Right cardiac atrium (tissue), 5 donors: ENCODE data around the gene DEFB113. TPM values are rescaled to one million over a fixed set of nuclear protein-coding genes. Genes with fewer than 3 reads are reported as not detected.
"Not testable (repeated sequence)": the region's sequence is repeated elsewhere in the genome, so short reads cannot be mapped to it uniquely, and the experiment has no call there.

Source experiments
- ATAC-seq, 2 donors: fragments of 200-7000 bp; cut with Tn5 transposase; one replicate each; pipeline versions ENCODE4 v1.8.0 to v1.9.1; 2020; ENCODE audit warnings: moderate library complexity in 2 of 2, mild to moderate bottlenecking in 1 of 2
- DNase-seq, 3 donors: peaks; one replicate each; pipeline ENCODE4 v3.0.0-alpha.2; 2020
- H3K27ac ChIP-seq: one replicate; pipeline ENCODE4 v1.5.1; 2013; ENCODE audit warnings: mild to moderate bottlenecking, low read length, control low read depth, moderate library complexity
- H3K27me3 ChIP-seq: one replicate; pipeline ENCODE4 v1.6.1; 2013; ENCODE audit not compliant: control insufficient read depth, insufficient read depth
- H3K4me1 ChIP-seq: one replicate; pipeline ENCODE4 v1.6.1; 2013; ENCODE audit warnings: low read length; ENCODE audit not compliant: control insufficient read depth, insufficient read depth
- H3K4me3 ChIP-seq: one replicate; pipeline ENCODE4 v1.5.1; 2013; ENCODE audit warnings: low read length, control low read depth
- H3K9me3 ChIP-seq: one replicate; pipeline ENCODE4 v1.6.1; 2013; ENCODE audit warnings: low read length; ENCODE audit not compliant: control insufficient read depth
- WGBS: extraction: QIAGEN DNeasy Blood & Tissue Kit; methylation state at CpG from one replicate; pipeline ENCODE4 v1.1.7; 2013; 5-methylcytosine and 5-hydroxymethylcytosine counted together
- intact Hi-C, 4 donors: fragments of 100-400 bp; cut with DNase I; formaldehyde crosslinking; loops; one replicate each; pipeline versions ENCODE4 v1.11.0 to v1.14.0; 2022 to 2023
- polyA plus RNA-seq: library from polyadenylated mRNA; stranded (reverse); fragments of 200-250 nt; gene quantifications from one replicate; pipeline ENCODE4 v1.2.3, GENCODE V29; 2013
- total RNA-seq, 4 donors: library from RNA; stranded (reverse); fragmentation: NEBNext Ultra II Directional; extraction: Animal tissue kit (Norgen Biotek cat#: 25700); gene quantifications; one replicate each; pipeline ENCODE4 v1.2.1, GENCODE V29; 2021
- donor health status: healthy with polysubstance abuse.
- donor health status: DM: no; HTN: yes; CAD: no.
- donor health status: DM: no; HTN: no; CAD: no.
- donor health status: DM: no; HTN: yes; CAD: no; lungs with severe emphysema.
- donor health status: DM: yes; HTN: yes; CAD: no.

Gene DEFB113
- total and polyA plus RNA-seq, 5 donors: not detected

GRCh38 chr6:49966823-49967222 is 2.6 kb downstream of the DEFB113 start:
- 56% methylated on average over 2 of the region's 2 CpGs for WGBS
- Histone ChIP-seq H3K27me3 (no peaks in the 10 kb centered on the region), H3K4me3 (no peak overlapping the region), H3K9me3 (no peaks in the 10 kb centered on the region), H3K27ac (no peak overlapping the region), H3K4me1 (no peaks in the 10 kb centered on the region)
- no peak for ATAC-seq
- intact Hi-C loops: no loop called here
- no peak for DNase-seq

- intact Hi-C loops: no loop called here
- H3K27me3 ChIP-seq: no peaks in the 10 kb centered on the region
- ATAC-seq (no peak), DNase-seq (no peak)
- no peaks in the 10 kb centered on the region for H3K4me1 ChIP-seq
- H3K4me3 ChIP-seq: no peak overlapping the region
- no peak overlapping the region for H3K27ac ChIP-seq
- 33% methylated on average over 2 of the region's 2 CpGs for WGBS
- no peaks in the 10 kb centered on the region for H3K9me3 ChIP-seq
Measured at GRCh38 chr6:49966334-49966733, 3.1 kb downstream of the DEFB113 start.

GRCh38 chr6:49964064-49964463 is 5.4 kb downstream of the DEFB113 start, which contains the start of gene DEFB114:
Gene DEFB114 (minus strand): TSS chr6:49964164. CDS start chr6:49964105, 59 bp downstream.
- intact Hi-C loops: no loop called here
- Histone ChIP-seq H3K27me3 (no peaks in the 10 kb centered on the region), H3K4me1 (no peaks in the 10 kb centered on the region), H3K4me3 (no peak within 1 kb of the TSS), H3K9me3 (no peaks in the 10 kb centered on the region), H3K27ac (no peak within 1 kb of the TSS)
- ATAC-seq (no peak), DNase-seq (no peak)
- WGBS: 61% methylated on average over 2 of the region's 2 CpGs

GRCh38 chr6:49958180-49958579 is 11.2 kb downstream of the DEFB113 start:
- intact Hi-C loops: no loop called here
- 45% methylated on average over 1 of the region's 1 CpG for WGBS
- no peak overlapping the region for H3K27ac ChIP-seq
- DNase-seq: no peak
- H3K27me3 ChIP-seq: no peaks in the 10 kb centered on the region
- H3K4me3 ChIP-seq: no peak overlapping the region
- ATAC-seq: no peak
- H3K9me3 ChIP-seq: no peaks in the 10 kb centered on the region
- no peaks in the 10 kb centered on the region for H3K4me1 ChIP-seq

GRCh38 chr6:49955847-49956246 is 13.6 kb downstream of the DEFB113 start:
- DNase-seq (no peak), ATAC-seq (no peak)
- Histone ChIP-seq H3K27ac (no peak overlapping the region), H3K4me1 (no peaks in the 10 kb centered on the region), H3K9me3 (no peaks in the 10 kb centered on the region), H3K27me3 (no peaks in the 10 kb centered on the region), H3K4me3 (no peak overlapping the region)
- intact Hi-C loops: no loop called here

GRCh38 chr6:49951926-49952325 is 17.5 kb downstream of the DEFB113 start:
- Histone ChIP-seq H3K4me3 (no peak overlapping the region), H3K27ac (no peak overlapping the region), H3K27me3 (no peaks in the 10 kb centered on the region), H3K9me3 (no peaks in the 10 kb centered on the region), H3K4me1 (no peaks in the 10 kb centered on the region)
- DNase-seq: no peak
- intact Hi-C loops: no loop called here
- no peak for ATAC-seq
- WGBS: 58% methylated on average over 2 of the region's 2 CpGs

- 95% methylated on average over 2 of the region's 2 CpGs for WGBS
- no peaks in the 10 kb centered on the region for H3K4me1 ChIP-seq
- intact Hi-C loops: no loop called here
- DNase-seq (no peak), ATAC-seq (no peak)
- no peaks in the 10 kb centered on the region for H3K27me3 ChIP-seq
- no peak overlapping the region for H3K27ac ChIP-seq
- H3K9me3 ChIP-seq: no peaks in the 10 kb centered on the region
- H3K4me3 ChIP-seq: no peak overlapping the region
Measured at GRCh38 chr6:49950415-49950751, 19.0 kb downstream of the DEFB113 start.

- H3K27me3 ChIP-seq: no peaks in the 10 kb centered on the region
- ATAC-seq (no peak), DNase-seq (no peak)
- no peaks in the 10 kb centered on the region for H3K9me3 ChIP-seq
- no peaks in the 10 kb centered on the region for H3K4me1 ChIP-seq
- WGBS: 83% methylated on average over 4 of the region's 4 CpGs
- intact Hi-C loops: no loop called here
- H3K4me3 ChIP-seq: no peak overlapping the region
- H3K27ac ChIP-seq: no peak overlapping the region
Measured at GRCh38 chr6:49949062-49949461, 20.4 kb downstream of the DEFB113 start.

- Histone ChIP-seq H3K9me3 (no peaks in the 10 kb centered on the region), H3K4me3 (no peak overlapping the region), H3K27ac (no peak overlapping the region), H3K27me3 (no peaks in the 10 kb centered on the region), H3K4me1 (no peaks in the 10 kb centered on the region)
- intact Hi-C loops: no loop called here
- DNase-seq (no peak), ATAC-seq (no peak)
- 81% methylated on average over 2 of the region's 2 CpGs for WGBS
Measured at GRCh38 chr6:49946835-49947234, 22.6 kb downstream of the DEFB113 start.

- H3K27ac ChIP-seq, H3K4me3 ChIP-seq, H3K27me3 ChIP-seq, DNase-seq, intact Hi-C loops, ATAC-seq, H3K9me3 ChIP-seq, H3K4me1 ChIP-seq: not testable (repeated sequence)
- 85% methylated on average over 3 of the region's 3 CpGs for WGBS
Measured at GRCh38 chr6:49944068-49944467, 25.4 kb downstream of the DEFB113 start.

GRCh38 chr6:49939993-49940498 is 29.4 kb downstream of the DEFB113 start:
- 53% methylated on average over 3 of the region's 3 CpGs for WGBS
- ATAC-seq: peak; percentile 42 to 50
- intact Hi-C loops: no loop called here

GRCh38 chr6:49937811-49938210 is 31.6 kb downstream of the DEFB113 start:
- no peak for ATAC-seq

More at GRCh38 chr6:49939993-49940498, 29.4 kb downstream of the DEFB113 start:
- Histone ChIP-seq H3K4me3 (no peak overlapping the region), H3K27me3 (no peaks in the 10 kb centered on the region), H3K9me3 (no peaks in the 10 kb centered on the region), H3K4me1 (no peaks in the 10 kb centered on the region), H3K27ac (no peak overlapping the region)
- no peak for DNase-seq

More at GRCh38 chr6:49937811-49938210, 31.6 kb downstream of the DEFB113 start:
- Histone ChIP-seq H3K27me3 (no peaks in the 10 kb centered on the region), H3K27ac (no peak overlapping the region), H3K4me3 (no peak overlapping the region), H3K4me1 (no peaks in the 10 kb centered on the region), H3K9me3 (no peaks in the 10 kb centered on the region)
- intact Hi-C loops: no loop called here
- no peak for DNase-seq
